HepG2 (cell line): ENCODE data around the gene PNLDC1. TPM values are rescaled to one million over a fixed set of nuclear protein-coding genes. Genes with fewer than 3 reads are reported as not detected.

Experiments used
- ARID5B ChIP-seq: IDR thresholded peaks from 2 replicates; pipeline ENCODE4 v1.4.0; 2020; ENCODE audit warnings: mild to moderate bottlenecking, missing genetic modification reagents
- ELF1 ChIP-seq: sonication (generic); formaldehyde crosslinking; IDR thresholded peaks from 2 replicates; pipeline ENCODE4 v1.4.0; 2020; ENCODE audit warnings: missing genetic modification reagents
- HMG20A ChIP-seq: IDR thresholded peaks from 2 replicates; pipeline ENCODE4 v1.6.1; 2016; ENCODE audit warnings: borderline replicate concordance
- LCORL ChIP-seq, 2 experiments: fragments of 450-650 bp in 1 of 2; sonication (generic) in 1 of 2; formaldehyde crosslinking in 1 of 2; IDR thresholded peaks; 2 replicates each; pipeline versions ENCODE4 v1.5.0 to v1.6.1; 2017 to 2020; ENCODE audit warnings: antibody characterized with exemption in 1 of 2, missing genetic modification reagents in 1 of 2
- MBNL3 ChIP-seq: fragments of 250-450 bp; sonication (Bioruptor Pico); conservative IDR thresholded peaks from 2 replicates; pipeline ENCODE4 v1.8.0; 2022; ENCODE audit warnings: mild to moderate bottlenecking, inconsistent platforms
- MTA3 ChIP-seq: sonication (generic); formaldehyde crosslinking; IDR thresholded peaks from 2 replicates; pipeline ENCODE4 v1.4.0; 2020; ENCODE audit warnings: missing genetic modification reagents
- MYPOP ChIP-seq: sonication (generic); formaldehyde crosslinking; IDR thresholded peaks from 2 replicates; pipeline ENCODE4 v1.8.1; 2023; ENCODE audit warnings: mild to moderate bottlenecking, moderate library complexity, missing genetic modification reagents
- PLRG1 ChIP-seq: fragments of 450-650 bp; conservative IDR thresholded peaks from 2 replicates; pipeline ENCODE4 v1.6.1; 2016
- RFXANK ChIP-seq: IDR thresholded peaks from 2 replicates; pipeline ENCODE4 v1.6.1; 2016
- RFXAP ChIP-seq: sonication (generic); formaldehyde crosslinking; IDR thresholded peaks from 2 replicates; pipeline ENCODE4 v1.4.0; 2020; ENCODE audit warnings: missing genetic modification reagents, borderline replicate concordance
- SNAI1 ChIP-seq: sonication (generic); formaldehyde crosslinking; IDR thresholded peaks from 2 replicates; pipeline ENCODE4 v1.5.0; 2020; ENCODE audit warnings: mild to moderate bottlenecking, missing genetic modification reagents, borderline replicate concordance
- SOX13 ChIP-seq, 3 experiments: fragments of 450-650 bp in 1 of 3; sonication (generic) in 1 of 3; formaldehyde crosslinking in 1 of 3; IDR thresholded peaks in 2 of 3; conservative IDR thresholded peaks in 1 of 3; 2 replicates each; pipeline versions ENCODE4 v1.5.0 to v1.6.1; 2016 to 2020; ENCODE audit warnings: antibody characterized with exemption in 1 of 3, mild to moderate bottlenecking in 1 of 3, missing compliant biosample characterization in 1 of 3, missing genetic modification reagents in 1 of 3, moderate library complexity in 1 of 3
- TARDBP ChIP-seq: sonication (generic); formaldehyde crosslinking; IDR thresholded peaks from 2 replicates; pipeline ENCODE4 v1.8.0; 2022; ENCODE audit warnings: mild to moderate bottlenecking, missing genetic modification reagents
- ZBTB38 ChIP-seq: sonication (generic); formaldehyde crosslinking; IDR thresholded peaks from 2 replicates; pipeline ENCODE4 v1.5.1; 2020; ENCODE audit warnings: mild to moderate bottlenecking, missing genetic modification reagents
- ZFAT ChIP-seq: sonication (generic); formaldehyde crosslinking; conservative IDR thresholded peaks from 2 replicates; pipeline ENCODE4 v1.8.1; 2023; ENCODE audit warnings: missing genetic modification reagents, inconsistent platforms
- ZNF143 ChIP-seq: sonication (generic); formaldehyde crosslinking; IDR thresholded peaks from 2 replicates; pipeline ENCODE4 v1.4.0; 2020; ENCODE audit warnings: missing genetic modification reagents
- ZNF205 ChIP-seq: IDR thresholded peaks from 2 replicates; pipeline ENCODE4 v1.6.1; 2018; ENCODE audit warnings: missing biosample characterization, missing genetic modification reagents
- ZNF280D ChIP-seq: sonication (generic); formaldehyde crosslinking; IDR thresholded peaks from 2 replicates; pipeline ENCODE4 v1.5.1; 2020; ENCODE audit warnings: mild to moderate bottlenecking, missing genetic modification reagents
- ZNF34 ChIP-seq: sonication (generic); formaldehyde crosslinking; IDR thresholded peaks from 2 replicates; pipeline ENCODE4 v1.4.0; 2020; ENCODE audit warnings: mild to moderate bottlenecking, missing genetic modification reagents, borderline replicate concordance
- ZNF589 ChIP-seq: sonication (generic); formaldehyde crosslinking; conservative IDR thresholded peaks from 2 replicates; pipeline ENCODE4 v1.8.0; 2022; ENCODE audit warnings: mild to moderate bottlenecking, moderate library complexity, missing genetic modification reagents
- ZNF644 ChIP-seq: IDR thresholded peaks from 2 replicates; pipeline ENCODE4 v1.6.1; 2016; ENCODE audit warnings: low read depth
- ZNF709 ChIP-seq: sonication (generic); formaldehyde crosslinking; IDR thresholded peaks from 2 replicates; pipeline ENCODE4 v1.5.0; 2020; ENCODE audit warnings: mild to moderate bottlenecking, missing genetic modification reagents
- ZNF768 ChIP-seq: sonication (generic); formaldehyde crosslinking; IDR thresholded peaks from 2 replicates; pipeline ENCODE4 v1.4.0; 2020; ENCODE audit warnings: missing genetic modification reagents
- ZNF780A ChIP-seq: sonication (generic); formaldehyde crosslinking; IDR thresholded peaks from 2 replicates; pipeline ENCODE4 v1.8.0; 2022; ENCODE audit warnings: mild to moderate bottlenecking, missing genetic modification reagents, moderate library complexity
- polyA plus RNA-seq, 8 experiments: library from polyadenylated mRNA; depleted of rRNA in 3 of 8; stranded (reverse) in 7 of 8; unstranded in 1 of 8; fragments of >200 nt; fragmentation: Illumina TruSeq in 4 of 8; extraction: Trizol in 4 of 8; gene quantifications; 2 replicates each; pipeline versions ENCODE4 v1.2.1 to v1.2.3, GENCODE V29; 2011 to 2016; ENCODE audit warnings: low read depth in 4 of 8, missing spikeins in 1 of 8, mixed read lengths in 1 of 8; ENCODE audit not compliant: insufficient read depth in 1 of 8
- total RNA-seq, 5 experiments: library from RNA; depleted of rRNA; stranded (reverse); fragments of >200 nt; fragmentation: Illumina TruSeq; extraction: Trizol; gene quantifications; 2 replicates each; pipeline ENCODE4 v1.2.3, GENCODE V29; 2016; ENCODE audit warnings: low read depth in 1 of 5

Gene PNLDC1
- total and polyA plus RNA-seq, 2 of the 13 experiments (the other 11 are each of a cell fraction or from before 2014, with no cell fraction given), result not detected

DNA sequence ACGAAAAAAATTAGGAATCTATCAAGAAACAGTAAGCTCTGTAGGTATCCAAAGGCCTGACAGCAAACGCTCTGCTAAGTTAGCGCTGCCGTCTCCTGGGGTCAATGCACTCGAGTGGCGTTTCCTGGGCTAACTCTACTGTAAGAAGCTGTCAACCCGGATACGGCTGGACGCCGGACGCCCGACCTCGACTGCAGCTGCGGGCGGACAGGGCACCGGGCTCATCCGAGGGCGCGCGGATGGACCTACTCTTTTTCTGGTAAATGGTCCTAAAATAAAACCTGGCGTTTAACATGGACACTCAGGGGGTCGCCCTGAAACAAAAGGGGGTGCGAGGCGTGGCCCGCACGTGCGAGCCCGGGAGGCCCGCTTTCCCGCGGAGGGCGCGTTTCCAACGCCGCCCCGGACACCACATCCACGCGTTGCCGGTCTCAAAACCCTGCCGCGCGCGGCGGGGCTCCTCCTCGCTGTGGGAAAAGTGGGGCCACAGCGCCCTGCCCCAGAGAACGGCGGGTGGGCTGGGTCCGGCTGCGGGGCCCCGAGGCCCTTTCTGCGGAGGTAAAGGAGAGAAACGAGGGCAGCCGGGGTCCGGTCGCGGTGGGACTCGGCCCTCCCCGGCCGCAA, 11.2 kb upstream of the PNLDC1 start (continued):
- TF ChIP-seq ZNF205 (CRISPR knock-in tag) (0 out of 2 replicates have a peak, but pooled peaks have one; percentile 27), PLRG1 (no peak), RFXANK (CRISPR knock-in tag) (no peak), RFXAP (CRISPR knock-in tag) (no peak), MBNL3 (CRISPR knock-in tag) (no peak), ZNF780A (CRISPR knock-in tag) (no peak), ZNF644 (CRISPR knock-in tag) (no peak), SOX13 (IDR thresholded peaks at IDR 0.05) (no peak), SOX13 (CRISPR knock-in tag; conservative IDR thresholded peaks at IDR 0.05 in 1 of 2, IDR thresholded peaks at IDR 0.05 in 1 of 2) (no peak), HMG20A (CRISPR knock-in tag) (no peak), ZNF709 (no peak), ZNF589 (CRISPR knock-in tag) (no peak), MYPOP (CRISPR knock-in tag) (0 out of 2 replicates have a peak, but pooled peaks have one; percentile 5), ZNF34 (CRISPR knock-in tag) (peak; percentile 55; the same call in 1 of the 2 replicates), ELF1 (CRISPR knock-in tag) (peak; percentile 61), MTA3 (CRISPR knock-in tag) (no peak), ZFAT (CRISPR knock-in tag) (peak; percentile 17), LCORL (IDR thresholded peaks at IDR 0.05) (no peak), LCORL (CRISPR knock-in tag; IDR thresholded peaks at IDR 0.05) (no peak), ZBTB38 (no peak), SNAI1 (CRISPR knock-in tag) (no peak), ZNF768 (CRISPR knock-in tag) (no peak; the same call in 1 of the 2 replicates), ZNF143 (no peak), ZNF280D (no peak), TARDBP (CRISPR knock-in tag) (no peak), ARID5B (no peak)
